Osteocyte (in vitro differentiated cells): ENCODE data around the gene MRFAP1. TPM values are rescaled to one million over a fixed set of nuclear protein-coding genes. Genes with fewer than 3 reads are reported as not detected.
"Not testable (repeated sequence)": the region's sequence is repeated elsewhere in the genome, so short reads cannot be mapped to it uniquely, and the experiment has no call there.

ENCODE experiments used
- DNase-seq: peaks from one replicate; pipeline ENCODE4 v3.0.0; 2021; ENCODE audit warnings: mixed read lengths; ENCODE audit not compliant: unreplicated experiment; ENCODE audit errors: extremely low spot score
- H3K27ac Mint-ChIP-seq: one replicate; pipeline ENCODE4 v1.8.0; 2021; ENCODE audit warnings: mild to moderate bottlenecking, mixed read lengths; ENCODE audit not compliant: unreplicated experiment
- H3K27me3 Mint-ChIP-seq: one replicate; pipeline ENCODE4 v1.8.0; 2021; ENCODE audit warnings: mixed read lengths; ENCODE audit not compliant: unreplicated experiment
- H3K36me3 Mint-ChIP-seq: one replicate; pipeline ENCODE4 v1.8.0; 2021; ENCODE audit warnings: mixed read lengths; ENCODE audit not compliant: unreplicated experiment
- H3K4me1 Mint-ChIP-seq: one replicate; pipeline ENCODE4 v1.8.0; 2021; ENCODE audit warnings: mixed read lengths; ENCODE audit not compliant: unreplicated experiment
- H3K4me3 Mint-ChIP-seq: one replicate; pipeline ENCODE4 v1.8.0; 2021; ENCODE audit warnings: mild to moderate bottlenecking, moderate library complexity, mixed read lengths; ENCODE audit not compliant: unreplicated experiment
- H3K9me3 Mint-ChIP-seq: one replicate; pipeline ENCODE4 v1.8.0; 2021; ENCODE audit warnings: mixed read lengths; ENCODE audit not compliant: unreplicated experiment
- CTCF ChIP-seq: fragments of 200-600 bp; sonication (generic); IDR thresholded peaks from 2 replicates; pipeline ENCODE4 v1.5.0; 2021; ENCODE audit warnings: antibody characterized with exemption, mild to moderate bottlenecking, moderate library complexity
- total RNA-seq: library from RNA; stranded (reverse); gene quantifications from 2 replicates; pipeline ENCODE4 v1.2.1, GENCODE V29; 2021

MRFAP1 gene
- total RNA-seq, 1 donor from 2014 or later, result 310 TPM

DNA sequence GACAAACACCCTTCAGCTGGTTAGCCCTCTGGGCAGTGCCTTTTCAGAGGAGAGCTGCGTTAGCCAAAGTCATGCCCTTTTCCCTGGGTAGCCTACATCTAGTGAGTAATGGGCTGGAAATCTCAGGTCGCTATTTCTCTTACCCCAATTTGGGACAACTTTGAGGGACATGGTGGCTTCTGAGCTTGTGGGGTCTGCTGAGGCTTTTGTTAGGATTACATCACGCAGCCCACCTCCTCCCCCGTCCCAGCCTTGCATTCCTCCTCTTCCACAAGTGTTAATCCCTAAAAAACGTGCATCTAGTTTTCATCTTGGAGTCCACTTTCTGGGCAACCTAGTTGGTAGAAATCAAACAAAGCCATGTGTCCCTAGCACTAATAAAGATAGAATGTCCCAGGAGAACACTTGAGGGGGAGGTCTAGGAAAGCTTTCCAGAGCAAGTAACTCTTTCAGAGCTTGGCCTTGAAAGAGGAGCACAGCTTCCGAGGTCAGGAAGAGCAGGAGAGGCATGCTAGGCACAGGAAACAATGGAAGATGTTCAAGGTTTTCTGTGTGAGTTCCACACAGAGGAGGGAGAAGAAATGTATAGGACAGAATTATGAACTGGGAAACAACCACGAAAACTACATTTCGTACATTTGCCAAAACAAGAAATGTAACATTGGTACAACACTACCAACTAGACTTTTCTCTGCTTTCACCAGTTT lies 2.8 kb downstream of the MRFAP1 start:
- DNase-seq, result no peak
- TF ChIP-seq CTCF, result no peak
- Mint-ChIP-seq H3K36me3 (peaks cover 23% of the 10 kb centered on the region), H3K27ac (no peak overlapping the region), H3K27me3 (no peaks in the 10 kb centered on the region), H3K9me3 (no peaks in the 10 kb centered on the region), H3K4me1 (peaks cover 25% of the 10 kb centered on the region), H3K4me3 (no peak overlapping the region)

DNA sequence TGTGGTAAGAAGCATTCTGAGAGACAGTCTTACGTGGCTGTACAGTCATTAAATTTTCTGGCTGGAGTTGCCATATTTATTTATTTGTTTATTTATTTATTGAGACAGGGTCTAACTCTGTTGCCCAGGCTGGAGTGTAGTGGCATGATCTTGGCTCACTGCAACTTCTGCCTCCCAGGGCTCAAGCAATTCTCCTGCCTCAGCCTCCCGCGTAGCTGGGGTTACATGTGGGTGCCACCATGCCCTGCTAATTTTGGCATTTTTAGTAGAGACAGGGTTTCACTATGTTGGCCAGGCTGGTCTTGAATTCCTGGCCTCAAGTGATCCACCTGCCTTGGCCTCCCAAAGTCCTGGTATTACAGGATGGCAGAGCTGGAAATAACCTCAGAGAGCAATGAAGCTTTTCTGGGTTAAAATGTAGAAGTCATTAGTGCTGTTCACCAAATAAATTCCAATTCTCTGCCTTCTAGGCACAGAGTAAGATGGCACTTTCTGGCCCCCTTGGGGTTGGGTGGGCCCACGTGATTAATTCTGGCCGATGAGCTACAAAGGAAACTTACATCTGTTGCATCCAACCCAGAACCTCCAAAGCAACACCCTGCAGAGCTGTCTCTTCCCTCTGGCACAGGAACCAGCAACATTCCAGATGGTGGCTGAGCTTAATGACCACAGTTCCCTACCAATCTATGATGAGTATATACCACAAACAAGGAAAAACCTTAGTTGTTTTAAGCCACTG lies 4.5 kb downstream of the MRFAP1 start:
- H3K27ac Mint-ChIP-seq, result no peak overlapping the region
- H3K9me3 Mint-ChIP-seq, result no peaks in the 10 kb centered on the region
- no peak overlapping the region for H3K4me3 Mint-ChIP-seq
- TF ChIP-seq CTCF, result no peak
- H3K27me3 Mint-ChIP-seq, result no peaks in the 10 kb centered on the region
- peaks cover 23% of the 10 kb centered on the region for H3K36me3 Mint-ChIP-seq
- no peak for DNase-seq
- H3K4me1 Mint-ChIP-seq, result peaks cover 24% of the 10 kb centered on the region

DNA sequence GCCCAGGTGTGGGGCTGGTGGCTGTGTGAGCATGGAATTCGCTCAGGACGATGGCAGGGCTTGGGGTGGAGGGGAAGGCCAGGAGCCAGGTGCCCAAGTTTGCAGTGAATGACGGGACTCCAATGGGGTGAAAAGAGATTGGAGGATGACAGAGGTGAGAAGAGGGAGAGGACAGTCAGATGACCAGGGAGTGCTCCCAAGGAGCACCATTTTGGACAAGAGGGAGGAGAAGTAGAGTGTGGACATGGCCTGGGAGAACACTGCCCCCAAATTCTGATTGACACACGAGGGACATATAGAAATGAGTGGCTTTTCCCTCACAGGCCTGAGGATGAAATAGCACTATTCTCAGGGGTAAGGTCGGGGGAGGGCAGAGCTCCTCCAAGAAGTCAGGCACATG lies 6.7 kb downstream of the MRFAP1 start:
- no peak for DNase-seq
- Mint-ChIP-seq H3K27me3 (no peaks in the 10 kb centered on the region), H3K4me1 (peaks cover 13% of the 10 kb centered on the region), H3K36me3 (peaks cover 14% of the 10 kb centered on the region), H3K4me3 (no peak overlapping the region), H3K9me3 (no peaks in the 10 kb centered on the region), H3K27ac (no peak overlapping the region)
- TF ChIP-seq CTCF, result no peak

GRCh38 chr4:6647582-6648230 lies 7.2 kb downstream of the MRFAP1 start:
- Mint-ChIP-seq H3K9me3 (no peaks in the 10 kb centered on the region), H3K27me3 (no peaks in the 10 kb centered on the region), H3K4me3 (no peak overlapping the region), H3K36me3 (peaks cover 9% of the 10 kb centered on the region), H3K4me1 (peaks cover 7% of the 10 kb centered on the region), H3K27ac (no peak overlapping the region)
- DNase-seq, result no peak
- no peak for TF ChIP-seq CTCF

DNA sequence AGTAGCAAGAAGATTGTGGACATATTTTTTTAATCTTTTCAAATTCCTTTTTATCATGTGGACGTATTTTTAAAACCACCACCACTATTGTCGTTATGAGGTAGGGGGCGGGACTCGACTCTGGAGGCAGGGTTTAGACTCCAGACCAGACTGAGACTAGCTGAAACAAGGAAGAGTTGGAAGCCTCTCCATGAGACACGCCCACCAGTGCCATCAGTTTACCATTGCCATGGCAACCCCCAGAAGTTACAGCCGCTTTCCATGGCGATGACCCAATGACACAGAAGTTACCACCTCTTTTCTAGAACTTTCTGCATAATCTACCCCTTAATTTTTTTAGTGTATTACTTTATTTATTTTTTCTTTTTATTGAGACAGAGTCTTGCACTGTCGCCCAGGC lies 8.7 kb downstream of the MRFAP1 start:
- Mint-ChIP-seq H3K9me3 (peaks cover 3% of the 10 kb centered on the region), H3K27me3 (no peaks in the 10 kb centered on the region)

GRCh38 chr4:6654211-6654610 lies 13.7 kb downstream of the MRFAP1 start:
- not testable (repeated sequence) for H3K4me3 Mint-ChIP-seq, H3K36me3 Mint-ChIP-seq, DNase-seq, H3K27ac Mint-ChIP-seq, H3K27me3 Mint-ChIP-seq, H3K4me1 Mint-ChIP-seq, H3K9me3 Mint-ChIP-seq

More for the DNA sequence above, 8.7 kb downstream of the MRFAP1 start:
- no peak for DNase-seq
- no peak for TF ChIP-seq CTCF
- Mint-ChIP-seq H3K27ac (no peak overlapping the region), H3K36me3 (peaks cover under 1% of the 10 kb centered on the region), H3K4me3 (no peak overlapping the region), H3K4me1 (no peaks in the 10 kb centered on the region)

DNA sequence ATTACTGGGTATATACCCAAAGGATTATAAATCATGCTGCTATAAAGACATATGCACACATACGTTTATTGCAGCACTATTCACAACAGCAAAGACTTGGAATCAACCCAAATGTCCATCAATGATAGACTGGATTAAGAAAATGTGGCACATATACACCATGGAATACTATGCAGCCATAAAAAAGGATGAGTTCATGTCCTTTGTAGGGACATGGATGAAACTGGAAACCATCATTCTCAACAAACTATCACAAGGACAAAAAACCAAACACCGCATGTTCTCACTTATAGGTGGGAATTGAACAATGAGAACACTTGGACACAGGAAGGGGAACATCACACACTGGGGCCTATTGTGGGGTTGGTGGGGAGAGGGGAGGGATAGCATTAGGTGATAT lies 14.8 kb downstream of the MRFAP1 start:
- not testable (repeated sequence) for H3K9me3 Mint-ChIP-seq, H3K4me3 Mint-ChIP-seq, H3K27ac Mint-ChIP-seq, H3K4me1 Mint-ChIP-seq, H3K27me3 Mint-ChIP-seq, DNase-seq, H3K36me3 Mint-ChIP-seq
